ENCODE measurements around the gene PPP2R5C.
A peak's percentile ranks its signal among the peaks of the same experiment; 100 is the strongest.

The PPP2R5C gene

DNA sequence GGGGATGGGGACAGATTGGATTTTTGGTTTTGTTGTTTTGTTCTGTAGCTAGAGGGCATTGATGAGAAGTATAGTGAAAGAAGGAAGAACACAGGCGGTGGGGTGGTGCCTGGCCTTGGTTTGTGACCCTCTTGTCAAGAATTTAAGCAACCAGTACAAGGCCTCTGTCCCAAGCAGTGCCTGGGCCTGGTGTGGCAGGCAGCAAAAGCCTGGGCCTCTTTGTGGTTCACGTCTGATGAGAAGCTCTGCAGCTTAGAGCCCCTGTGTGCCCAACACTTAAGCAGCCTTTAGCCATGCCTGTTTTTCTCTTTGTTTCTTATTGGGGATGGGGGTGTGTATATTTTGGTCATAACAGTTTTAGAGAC lies 98.0 kb downstream of the PPP2R5C start:
- H3K27ac Mint-ChIP-seq, result peak overlapping the region; percentile 41

DNA sequence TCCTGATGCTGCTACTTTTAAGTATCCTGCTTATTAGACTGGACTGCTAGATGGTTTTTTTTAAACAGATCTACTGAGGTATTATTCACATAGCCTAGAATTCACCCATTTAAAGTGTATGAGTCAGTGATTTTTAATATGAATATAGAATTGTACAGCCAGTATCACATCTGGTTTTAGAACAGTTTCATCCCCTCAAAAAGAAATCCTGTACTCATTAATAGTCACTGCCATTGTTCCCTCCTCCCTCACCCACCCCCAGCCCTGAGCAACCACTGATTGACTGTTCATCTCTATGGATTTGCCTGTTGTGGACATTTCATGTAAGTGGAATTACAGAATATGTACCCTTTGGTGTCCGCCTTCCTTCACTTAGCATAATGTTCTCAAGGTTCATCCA lies 98.4 kb downstream of the PPP2R5C start:
- peaks cover 8% of the 10 kb centered on the region for H3K4me1 Mint-ChIP-seq
- H3K4me3 Mint-ChIP-seq, result no peak overlapping the region
- no peaks in the 10 kb centered on the region for H3K27me3 Mint-ChIP-seq (ENCODE audit: low read depth, poor library complexity)
- DNase-seq, result no peak
- no peak overlapping the region for H3K27ac Mint-ChIP-seq
- H3K36me3 Mint-ChIP-seq (ENCODE audit: low read depth), result peaks cover 56% of the 10 kb centered on the region
- H3K9me3 Mint-ChIP-seq, result no peaks in the 10 kb centered on the region
- TF ChIP-seq, protein P1, sequence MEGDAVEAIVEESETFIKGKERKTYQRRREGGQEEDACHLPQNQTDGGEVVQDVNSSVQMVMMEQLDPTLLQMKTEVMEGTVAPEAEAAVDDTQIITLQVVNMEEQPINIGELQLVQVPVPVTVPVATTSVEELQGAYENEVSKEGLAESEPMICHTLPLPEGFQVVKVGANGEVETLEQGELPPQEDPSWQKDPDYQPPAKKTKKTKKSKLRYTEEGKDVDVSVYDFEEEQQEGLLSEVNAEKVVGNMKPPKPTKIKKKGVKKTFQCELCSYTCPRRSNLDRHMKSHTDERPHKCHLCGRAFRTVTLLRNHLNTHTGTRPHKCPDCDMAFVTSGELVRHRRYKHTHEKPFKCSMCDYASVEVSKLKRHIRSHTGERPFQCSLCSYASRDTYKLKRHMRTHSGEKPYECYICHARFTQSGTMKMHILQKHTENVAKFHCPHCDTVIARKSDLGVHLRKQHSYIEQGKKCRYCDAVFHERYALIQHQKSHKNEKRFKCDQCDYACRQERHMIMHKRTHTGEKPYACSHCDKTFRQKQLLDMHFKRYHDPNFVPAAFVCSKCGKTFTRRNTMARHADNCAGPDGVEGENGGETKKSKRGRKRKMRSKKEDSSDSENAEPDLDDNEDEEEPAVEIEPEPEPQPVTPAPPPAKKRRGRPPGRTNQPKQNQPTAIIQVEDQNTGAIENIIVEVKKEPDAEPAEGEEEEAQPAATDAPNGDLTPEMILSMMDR (IDR thresholded peaks at IDR 0.05), result no peak

More for the DNA sequence above, 98.0 kb downstream of the PPP2R5C start:
- Mint-ChIP-seq H3K27me3 (ENCODE audit: low read depth, poor library complexity) (no peaks in the 10 kb centered on the region), H3K4me3 (no peak overlapping the region), H3K9me3 (no peaks in the 10 kb centered on the region), H3K36me3 (ENCODE audit: low read depth) (peaks cover 52% of the 10 kb centered on the region), H3K4me1 (peaks cover 4% of the 10 kb centered on the region)
- no peak for DNase-seq
- TF ChIP-seq, protein P1 (IDR thresholded peaks at IDR 0.05), result no peak

DNA sequence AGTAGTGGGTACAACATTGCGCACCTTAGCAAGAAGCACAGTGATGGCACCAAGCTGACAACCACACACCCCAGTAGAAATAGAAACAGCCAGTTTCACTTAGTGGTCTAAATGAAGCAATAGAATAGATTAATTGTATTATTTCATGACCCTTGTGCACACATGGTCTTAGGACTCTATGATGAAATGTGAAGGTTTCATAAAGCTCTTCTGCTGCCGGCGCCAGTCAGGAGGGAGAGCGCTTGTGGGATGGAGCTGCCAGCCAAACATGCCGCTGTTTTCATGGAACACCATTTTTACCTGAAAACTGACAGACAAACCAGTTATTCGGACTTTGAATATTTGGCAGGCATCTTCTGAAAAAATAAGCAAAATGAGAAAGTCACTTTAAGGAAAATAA lies 100.0 kb downstream of the PPP2R5C start:
- no peak for DNase-seq
- no peak overlapping the region for H3K4me3 Mint-ChIP-seq

DNA sequence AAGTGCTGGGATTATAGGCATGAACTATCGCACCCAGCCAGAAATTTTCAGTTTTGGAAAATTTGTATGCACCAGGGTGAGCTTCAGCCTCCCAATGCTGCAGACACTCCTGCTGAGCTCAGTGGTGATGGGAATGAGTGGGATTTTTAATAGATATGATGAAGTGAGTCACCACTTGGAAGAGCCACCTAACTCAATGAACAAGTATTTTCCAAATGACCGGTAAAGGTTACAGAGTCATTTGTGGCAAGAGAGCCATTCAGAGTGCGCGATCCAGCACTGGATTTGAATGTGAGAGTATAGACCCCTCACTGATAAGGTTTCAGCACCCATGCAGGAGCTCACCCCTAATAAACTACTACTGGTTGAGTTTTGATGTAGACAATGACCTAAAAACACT lies 100.7 kb downstream of the PPP2R5C start:
- Mint-ChIP-seq H3K4me1 (peaks cover 14% of the 10 kb centered on the region), H3K4me3 (no peak overlapping the region), H3K9me3 (peaks cover 5% of the 10 kb centered on the region), H3K27me3 (ENCODE audit: low read depth, poor library complexity) (no peaks in the 10 kb centered on the region), H3K27ac (peak overlapping the region; percentile 37), H3K36me3 (ENCODE audit: low read depth) (peaks cover 71% of the 10 kb centered on the region)
- DNase-seq, result no peak
- TF ChIP-seq, protein P1 (IDR thresholded peaks at IDR 0.05), result no peak

More for the DNA sequence above, 100.0 kb downstream of the PPP2R5C start:
- TF ChIP-seq, protein P1 (IDR thresholded peaks at IDR 0.05), result no peak
- Mint-ChIP-seq H3K36me3 (ENCODE audit: low read depth) (peaks cover 69% of the 10 kb centered on the region), H3K4me1 (peaks cover 14% of the 10 kb centered on the region), H3K27me3 (ENCODE audit: low read depth, poor library complexity) (no peaks in the 10 kb centered on the region), H3K27ac (no peak overlapping the region), H3K9me3 (peaks cover 5% of the 10 kb centered on the region)

DNA sequence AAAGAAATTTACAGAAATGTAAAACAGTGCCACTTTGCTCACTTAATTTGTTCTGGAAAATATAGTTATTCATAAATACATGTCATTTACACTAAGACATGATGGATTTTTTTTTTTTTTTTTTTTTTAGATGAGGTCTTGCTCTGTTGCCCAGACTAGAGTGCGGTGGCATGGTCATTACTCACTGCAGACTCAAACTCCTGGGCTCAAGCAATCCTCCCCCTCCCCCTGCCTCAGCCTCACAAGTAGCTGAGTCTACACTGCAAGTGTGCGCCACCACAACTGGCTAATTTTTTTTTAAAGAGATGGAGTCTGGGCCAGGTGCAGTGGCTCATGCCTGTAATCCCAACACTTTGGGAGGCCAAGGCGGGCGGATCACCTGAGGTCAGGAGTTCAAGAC lies 101.2 kb downstream of the PPP2R5C start:
- peaks cover 14% of the 10 kb centered on the region for H3K4me1 Mint-ChIP-seq
- TF ChIP-seq, protein P1 (IDR thresholded peaks at IDR 0.05), result no peak
- peaks cover 68% of the 10 kb centered on the region for H3K36me3 Mint-ChIP-seq (ENCODE audit: low read depth)
- DNase-seq, result no peak
- H3K27ac Mint-ChIP-seq, result no peak overlapping the region
- H3K4me3 Mint-ChIP-seq, result no peak overlapping the region
- H3K9me3 Mint-ChIP-seq, result peaks cover 5% of the 10 kb centered on the region
- H3K27me3 Mint-ChIP-seq (ENCODE audit: low read depth, poor library complexity), result no peaks in the 10 kb centered on the region

DNA sequence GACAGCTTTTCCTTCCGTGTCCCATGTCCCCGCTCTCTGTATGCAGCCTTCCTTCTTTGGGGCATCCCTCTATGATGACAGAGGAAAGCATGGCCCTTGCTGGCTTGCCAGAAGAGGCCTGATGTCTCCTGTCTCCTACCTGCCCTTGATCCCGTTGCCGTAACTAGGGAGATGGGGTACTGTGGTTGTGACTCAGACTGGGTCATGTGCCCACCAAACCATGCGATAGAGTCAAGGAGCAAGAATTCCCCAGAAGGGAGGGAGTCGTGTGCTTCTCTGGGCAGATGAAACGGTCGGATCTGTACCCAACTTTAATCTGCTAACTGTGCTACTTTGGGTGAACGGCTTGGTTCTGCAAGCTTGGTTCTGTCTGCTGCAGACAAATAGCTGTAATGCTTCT lies 103.8 kb downstream of the PPP2R5C start:
- no peaks in the 10 kb centered on the region for H3K27me3 Mint-ChIP-seq (ENCODE audit: low read depth, poor library complexity)
- peaks cover 5% of the 10 kb centered on the region for H3K9me3 Mint-ChIP-seq
- peak overlapping the region; percentile 65 for H3K27ac Mint-ChIP-seq
- peaks cover 14% of the 10 kb centered on the region for H3K4me1 Mint-ChIP-seq
- no peak overlapping the region for H3K4me3 Mint-ChIP-seq
- no peak for DNase-seq
- TF ChIP-seq, protein P1 (IDR thresholded peaks at IDR 0.05), result no peak
- H3K36me3 Mint-ChIP-seq (ENCODE audit: low read depth), result peaks cover 64% of the 10 kb centered on the region
